GM15510 (cell line): ENCODE measurements around the gene USF3.

Source experiments
- POLR2A ChIP-seq: IDR thresholded peaks from 3 replicates; pipeline ENCODE4 v1.6.1; 2011; ENCODE audit warnings: borderline replicate concordance; ENCODE audit not compliant: insufficient read length; ENCODE audit errors: extremely low read depth

The USF3 gene, protein sequence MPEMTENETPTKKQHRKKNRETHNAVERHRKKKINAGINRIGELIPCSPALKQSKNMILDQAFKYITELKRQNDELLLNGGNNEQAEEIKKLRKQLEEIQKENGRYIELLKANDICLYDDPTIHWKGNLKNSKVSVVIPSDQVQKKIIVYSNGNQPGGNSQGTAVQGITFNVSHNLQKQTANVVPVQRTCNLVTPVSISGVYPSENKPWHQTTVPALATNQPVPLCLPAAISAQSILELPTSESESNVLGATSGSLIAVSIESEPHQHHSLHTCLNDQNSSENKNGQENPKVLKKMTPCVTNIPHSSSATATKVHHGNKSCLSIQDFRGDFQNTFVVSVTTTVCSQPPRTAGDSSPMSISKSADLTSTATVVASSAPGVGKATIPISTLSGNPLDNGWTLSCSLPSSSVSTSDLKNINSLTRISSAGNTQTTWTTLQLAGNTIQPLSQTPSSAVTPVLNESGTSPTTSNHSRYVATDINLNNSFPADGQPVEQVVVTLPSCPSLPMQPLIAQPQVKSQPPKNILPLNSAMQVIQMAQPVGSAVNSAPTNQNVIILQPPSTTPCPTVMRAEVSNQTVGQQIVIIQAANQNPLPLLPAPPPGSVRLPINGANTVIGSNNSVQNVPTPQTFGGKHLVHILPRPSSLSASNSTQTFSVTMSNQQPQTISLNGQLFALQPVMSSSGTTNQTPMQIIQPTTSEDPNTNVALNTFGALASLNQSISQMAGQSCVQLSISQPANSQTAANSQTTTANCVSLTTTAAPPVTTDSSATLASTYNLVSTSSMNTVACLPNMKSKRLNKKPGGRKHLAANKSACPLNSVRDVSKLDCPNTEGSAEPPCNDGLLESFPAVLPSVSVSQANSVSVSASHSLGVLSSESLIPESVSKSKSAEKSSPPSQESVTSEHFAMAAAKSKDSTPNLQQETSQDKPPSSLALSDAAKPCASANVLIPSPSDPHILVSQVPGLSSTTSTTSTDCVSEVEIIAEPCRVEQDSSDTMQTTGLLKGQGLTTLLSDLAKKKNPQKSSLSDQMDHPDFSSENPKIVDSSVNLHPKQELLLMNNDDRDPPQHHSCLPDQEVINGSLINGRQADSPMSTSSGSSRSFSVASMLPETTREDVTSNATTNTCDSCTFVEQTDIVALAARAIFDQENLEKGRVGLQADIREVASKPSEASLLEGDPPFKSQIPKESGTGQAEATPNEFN (N-terminal part only)

GRCh38 chr3:113695786-113696645 is at the start of gene USF3:
TSS of gene USF3 (minus strand) at chr3:113696642. CDS start at chr3:113674878, 21,764 bp downstream.
- TF ChIP-seq POLR2A, result peak; percentile 77

- TF ChIP-seq POLR2A, result peak; percentile 92
These were observed 49.5 kb upstream of the USF3 start, which contains the start of gene NAA50 for GRCh38 chr3:113745756-113746547. TSS of gene NAA50 (minus strand) at chr3:113746249. CDS start at chr3:113745949, 300 bp downstream.

- TF ChIP-seq POLR2A, result no peak
These were observed 48.7 kb upstream of the USF3 start for GRCh38 chr3:113744941-113745755.

DNA sequence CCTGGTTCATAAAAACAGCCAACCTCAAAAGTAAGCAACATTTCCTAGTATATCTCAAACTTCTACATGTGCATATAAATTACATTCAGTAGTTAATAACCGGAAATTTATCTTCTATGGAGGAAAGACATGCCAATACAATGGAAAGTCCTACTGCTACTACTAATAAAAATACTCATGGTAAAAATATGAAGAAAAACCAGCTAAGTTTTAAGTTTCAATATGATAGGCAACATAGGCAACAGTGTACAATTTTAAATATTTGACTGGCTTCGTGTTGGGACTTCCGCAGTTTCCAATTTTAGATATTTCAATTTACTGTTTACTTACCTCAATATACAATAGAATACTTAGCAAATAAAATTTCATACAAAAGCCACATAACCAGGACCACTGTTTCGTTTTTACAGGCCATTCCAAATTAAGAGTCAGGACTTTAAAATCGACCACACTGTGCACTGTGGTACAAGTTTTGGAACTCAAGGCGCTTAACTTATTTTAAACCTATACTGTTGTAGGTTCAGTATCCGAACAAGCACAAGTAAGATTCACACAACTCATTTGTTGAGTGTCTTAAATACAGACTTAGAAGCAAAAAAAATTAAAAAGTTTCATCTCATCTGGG is 46.7 kb upstream of the USF3 start:
- no peak for TF ChIP-seq POLR2A

- no peak for TF ChIP-seq POLR2A
These were observed 45.2 kb upstream of the USF3 start for GRCh38 chr3:113741620-113742019.

- no peak for TF ChIP-seq POLR2A
These were observed 44.6 kb upstream of the USF3 start for GRCh38 chr3:113741086-113741485.

GRCh38 chr3:113736548-113737089 is 40.2 kb upstream of the USF3 start:
- TF ChIP-seq POLR2A, result no peak

DNA sequence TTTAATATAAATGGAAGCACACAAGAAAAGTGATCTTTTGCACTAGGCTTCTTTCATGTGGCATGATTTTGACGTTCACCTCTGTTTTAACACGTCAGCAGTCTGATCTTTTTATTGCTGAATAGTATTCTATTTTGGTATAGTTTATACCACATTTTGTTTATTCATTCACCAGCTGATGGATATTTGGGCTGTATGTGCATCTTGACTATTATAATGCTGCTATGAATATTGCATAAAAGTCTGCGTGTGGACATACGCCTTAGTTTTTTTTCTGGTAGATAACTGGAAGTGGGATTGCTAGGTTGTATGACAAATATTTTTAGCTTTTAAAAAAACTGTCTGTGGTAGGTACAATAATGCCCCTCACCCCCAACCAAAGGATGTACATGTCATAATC is 35.3 kb upstream of the USF3 start:
- TF ChIP-seq POLR2A, result no peak

DNA sequence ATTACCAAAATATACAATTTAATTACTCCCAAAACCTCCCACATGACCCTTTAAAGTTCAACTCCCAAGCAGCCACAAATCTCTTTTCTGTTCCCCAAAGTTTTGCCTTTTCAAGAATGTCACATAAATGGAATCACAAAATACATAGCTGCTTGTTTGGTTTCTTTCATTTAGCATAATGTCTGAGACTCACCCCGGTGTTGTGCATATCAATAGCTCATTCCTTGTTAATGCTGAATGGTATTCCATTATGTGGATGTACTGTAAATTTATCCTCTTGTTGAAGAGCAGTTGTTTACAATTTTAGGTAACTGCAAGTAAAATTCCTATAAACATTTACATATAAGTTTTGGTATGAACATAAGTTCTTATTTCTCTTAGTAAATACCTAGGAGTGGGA is 34.1 kb upstream of the USF3 start:
- no peak for TF ChIP-seq POLR2A

DNA sequence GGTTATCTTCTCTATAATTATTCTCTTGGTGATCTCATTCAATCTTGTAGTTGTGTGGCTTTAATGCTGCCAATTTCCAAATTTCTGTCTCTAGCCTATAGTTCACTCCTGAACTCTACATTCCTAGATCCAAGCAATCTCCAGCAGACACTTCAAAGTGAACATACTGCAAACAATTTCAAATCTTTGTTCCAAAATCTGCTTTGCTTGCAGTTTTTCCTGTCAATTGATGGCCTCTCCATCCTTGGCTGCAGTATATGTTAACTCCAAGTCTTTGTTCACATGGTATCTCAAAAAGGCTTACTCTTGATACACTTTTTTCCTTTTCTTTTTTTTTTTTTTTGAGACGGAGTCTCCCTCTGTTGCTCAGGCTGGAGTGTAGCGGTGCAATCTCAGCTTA is 32.2 kb upstream of the USF3 start:
- no peak for TF ChIP-seq POLR2A

- no peak for TF ChIP-seq POLR2A
These were observed 25.2 kb upstream of the USF3 start for GRCh38 chr3:113721636-113722035.

GRCh38 chr3:113719758-113720157 is 23.3 kb upstream of the USF3 start:
- no peak for TF ChIP-seq POLR2A

DNA sequence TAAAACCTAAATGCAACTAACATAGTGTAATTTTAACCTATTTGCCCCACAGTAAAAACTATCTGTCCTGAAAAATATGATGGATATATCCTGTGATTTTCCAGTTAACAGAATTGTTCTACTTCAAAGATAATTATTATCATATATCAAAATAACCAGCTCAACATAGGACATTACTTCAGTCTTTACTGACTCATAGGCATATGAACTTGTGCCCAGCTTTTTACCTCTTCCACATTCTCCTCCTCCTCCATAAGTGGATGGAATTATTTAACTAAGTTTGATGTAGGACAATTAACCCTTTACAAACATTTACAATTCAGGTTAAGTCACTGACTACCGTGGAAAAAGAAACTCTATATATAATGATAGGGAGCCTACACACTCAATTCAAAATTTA is 22.9 kb upstream of the USF3 start:
- TF ChIP-seq POLR2A, result no peak
